OCI-LY7 (cell line): ENCODE data around the gene M6PR.

Source experiments
- EZH2phosphoT487 ChIP-seq: fragments of 200-600 bp; sonication (generic); IDR thresholded peaks from 2 replicates; pipeline ENCODE4 v1.6.1; 2018; ENCODE audit warnings: low read depth, borderline replicate concordance, mild to moderate bottlenecking, mixed run types, antibody characterized with exemption, low read length, moderate library complexity, mixed read lengths
- TF ChIP-seq, protein P1 (sequence below): fragments of 200-600 bp; sonication (generic); conservative IDR thresholded peaks from 2 replicates; pipeline ENCODE4 v1.5.1; 2014; ENCODE audit warnings: mild to moderate bottlenecking, antibody characterized with exemption, low read length, moderate library complexity, mixed read lengths

DNA sequence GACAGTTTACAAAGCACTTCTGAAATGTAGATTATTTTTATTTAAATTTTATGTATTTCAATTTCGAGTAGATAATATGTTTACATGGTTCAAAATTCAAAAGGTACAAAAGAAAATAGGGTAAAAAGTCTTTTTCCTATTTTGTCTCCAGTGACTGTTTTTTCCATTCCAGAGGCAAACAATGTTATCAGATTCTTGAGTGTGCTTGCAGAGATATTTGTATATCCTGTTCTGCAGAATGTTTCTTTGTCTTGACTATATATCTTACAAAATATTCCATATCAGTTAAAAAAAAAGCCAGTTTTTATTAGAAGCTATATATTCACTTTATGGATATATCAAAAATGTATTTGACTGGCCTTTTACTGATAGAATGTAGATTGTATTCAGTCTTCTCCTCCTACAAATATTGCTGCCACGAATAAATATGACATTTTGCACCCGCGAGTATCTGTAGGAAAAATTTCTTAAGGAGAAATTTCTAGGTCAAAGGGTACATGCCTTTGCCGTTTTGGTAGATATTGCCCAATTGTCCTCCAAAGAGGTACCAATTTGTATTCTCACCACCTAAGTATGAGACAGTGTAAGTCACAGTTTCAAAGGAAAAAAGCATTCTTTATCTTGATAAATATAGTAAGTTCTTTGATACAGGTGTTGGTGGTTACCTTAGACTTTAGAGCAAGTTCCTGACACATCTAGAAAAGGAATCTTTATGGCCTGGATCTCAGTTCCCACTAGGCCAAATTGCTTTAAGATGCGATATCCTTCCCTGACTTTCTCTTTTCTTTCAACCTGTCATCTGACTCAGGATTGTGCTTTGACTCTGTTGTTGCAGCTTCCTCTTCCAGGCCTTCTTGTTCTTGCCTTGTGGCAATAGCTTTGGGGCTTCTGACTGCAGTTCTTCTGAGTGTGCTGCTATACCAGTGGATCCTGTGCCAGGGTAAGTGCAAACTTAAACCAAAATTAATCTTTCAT is 42.2 kb upstream of the M6PR start:
- TF ChIP-seq, protein P1, sequence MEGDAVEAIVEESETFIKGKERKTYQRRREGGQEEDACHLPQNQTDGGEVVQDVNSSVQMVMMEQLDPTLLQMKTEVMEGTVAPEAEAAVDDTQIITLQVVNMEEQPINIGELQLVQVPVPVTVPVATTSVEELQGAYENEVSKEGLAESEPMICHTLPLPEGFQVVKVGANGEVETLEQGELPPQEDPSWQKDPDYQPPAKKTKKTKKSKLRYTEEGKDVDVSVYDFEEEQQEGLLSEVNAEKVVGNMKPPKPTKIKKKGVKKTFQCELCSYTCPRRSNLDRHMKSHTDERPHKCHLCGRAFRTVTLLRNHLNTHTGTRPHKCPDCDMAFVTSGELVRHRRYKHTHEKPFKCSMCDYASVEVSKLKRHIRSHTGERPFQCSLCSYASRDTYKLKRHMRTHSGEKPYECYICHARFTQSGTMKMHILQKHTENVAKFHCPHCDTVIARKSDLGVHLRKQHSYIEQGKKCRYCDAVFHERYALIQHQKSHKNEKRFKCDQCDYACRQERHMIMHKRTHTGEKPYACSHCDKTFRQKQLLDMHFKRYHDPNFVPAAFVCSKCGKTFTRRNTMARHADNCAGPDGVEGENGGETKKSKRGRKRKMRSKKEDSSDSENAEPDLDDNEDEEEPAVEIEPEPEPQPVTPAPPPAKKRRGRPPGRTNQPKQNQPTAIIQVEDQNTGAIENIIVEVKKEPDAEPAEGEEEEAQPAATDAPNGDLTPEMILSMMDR = no peak
- no peak for TF ChIP-seq EZH2phosphoT487
